Upper lobe of right lung (tissue), 1 donor: Measurements from ENCODE around the gene PPIL1. TPM values are rescaled to one million over a fixed set of nuclear protein-coding genes. Genes with fewer than 3 reads are reported as not detected.

Experiments used
- ATAC-seq: fragments of 200-7000 bp; cut with Tn5 transposase; one replicate; pipeline ENCODE4 v1.9.1; 2020; ENCODE audit warnings: mild to moderate bottlenecking, moderate library complexity
- DNase-seq: peaks from one replicate; pipeline ENCODE4 v3.0.0-alpha.2; 2020
- H3K27ac ChIP-seq: fragments of 200-600 bp; one replicate; pipeline ENCODE4 v1.8.0; 2022
- H3K27me3 ChIP-seq: fragments of 200-600 bp; one replicate; pipeline ENCODE4 v1.8.0; 2022; ENCODE audit warnings: mild to moderate bottlenecking
- H3K36me3 ChIP-seq: fragments of 200-600 bp; one replicate; pipeline ENCODE4 v1.8.0; 2022
- H3K4me1 ChIP-seq: fragments of 200-600 bp; one replicate; pipeline ENCODE4 v1.8.0; 2022
- H3K4me3 ChIP-seq: fragments of 200-600 bp; one replicate; pipeline ENCODE4 v1.8.0; 2022; ENCODE audit warnings: mild to moderate bottlenecking
- H3K9me3 ChIP-seq: fragments of 200-600 bp; one replicate; pipeline ENCODE4 v1.8.0; 2022
- intact Hi-C: fragments of 100-400 bp; cut with DNase I; formaldehyde crosslinking; loops from one replicate; pipeline ENCODE4 v1.11.0; 2022
- total RNA-seq: library from RNA; stranded (reverse); fragmentation: NEBNext Ultra II Directional; extraction: Animal tissue kit (Norgen Biotek cat#: 25700); gene quantifications from one replicate; pipeline ENCODE4 v1.2.1, GENCODE V29; 2021
- TF ChIP-seq, protein P1 (sequence below): fragments of 200-600 bp; IDR thresholded peaks from one replicate; pipeline ENCODE4 v1.8.0; 2022; ENCODE audit warnings: antibody characterized with exemption
- donor health status: DM: no; HTN: yes; CAD: no; lungs with severe emphysema.

The PPIL1 gene
- total RNA-seq, 1 donor from 2014 or later: 15.7 TPM

DNA sequence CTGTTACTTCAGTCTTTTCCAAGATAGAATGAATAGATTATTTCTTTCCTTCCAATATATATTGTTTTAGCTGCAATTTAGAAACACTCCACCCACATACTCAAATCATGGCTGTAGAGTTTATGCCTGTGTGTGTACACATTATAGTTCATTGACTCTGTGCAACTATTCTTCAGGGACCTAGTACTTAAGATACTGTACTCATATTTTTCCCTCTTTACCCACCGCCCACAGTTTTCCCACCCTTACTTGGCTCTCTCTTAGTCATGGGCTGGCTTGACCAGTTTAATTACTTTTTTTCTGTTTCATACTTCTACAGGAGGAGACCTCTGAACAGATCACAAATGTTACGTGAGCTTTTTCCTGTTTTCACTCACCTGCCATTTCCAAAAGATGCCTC, 41.5 kb upstream of the PPIL1 start:
- Histone ChIP-seq H3K36me3 (peaks cover 86% of the 10 kb centered on the region), H3K4me3 (no peak overlapping the region), H3K27me3 (no peaks in the 10 kb centered on the region), H3K9me3 (no peaks in the 10 kb centered on the region), H3K4me1 (peaks cover 43% of the 10 kb centered on the region), H3K27ac (peak overlapping the region; percentile 14)
- TF ChIP-seq, protein P1, sequence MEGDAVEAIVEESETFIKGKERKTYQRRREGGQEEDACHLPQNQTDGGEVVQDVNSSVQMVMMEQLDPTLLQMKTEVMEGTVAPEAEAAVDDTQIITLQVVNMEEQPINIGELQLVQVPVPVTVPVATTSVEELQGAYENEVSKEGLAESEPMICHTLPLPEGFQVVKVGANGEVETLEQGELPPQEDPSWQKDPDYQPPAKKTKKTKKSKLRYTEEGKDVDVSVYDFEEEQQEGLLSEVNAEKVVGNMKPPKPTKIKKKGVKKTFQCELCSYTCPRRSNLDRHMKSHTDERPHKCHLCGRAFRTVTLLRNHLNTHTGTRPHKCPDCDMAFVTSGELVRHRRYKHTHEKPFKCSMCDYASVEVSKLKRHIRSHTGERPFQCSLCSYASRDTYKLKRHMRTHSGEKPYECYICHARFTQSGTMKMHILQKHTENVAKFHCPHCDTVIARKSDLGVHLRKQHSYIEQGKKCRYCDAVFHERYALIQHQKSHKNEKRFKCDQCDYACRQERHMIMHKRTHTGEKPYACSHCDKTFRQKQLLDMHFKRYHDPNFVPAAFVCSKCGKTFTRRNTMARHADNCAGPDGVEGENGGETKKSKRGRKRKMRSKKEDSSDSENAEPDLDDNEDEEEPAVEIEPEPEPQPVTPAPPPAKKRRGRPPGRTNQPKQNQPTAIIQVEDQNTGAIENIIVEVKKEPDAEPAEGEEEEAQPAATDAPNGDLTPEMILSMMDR: no peak
- DNase-seq (no peak), ATAC-seq (no peak)
- intact Hi-C loops: no loop called here

DNA sequence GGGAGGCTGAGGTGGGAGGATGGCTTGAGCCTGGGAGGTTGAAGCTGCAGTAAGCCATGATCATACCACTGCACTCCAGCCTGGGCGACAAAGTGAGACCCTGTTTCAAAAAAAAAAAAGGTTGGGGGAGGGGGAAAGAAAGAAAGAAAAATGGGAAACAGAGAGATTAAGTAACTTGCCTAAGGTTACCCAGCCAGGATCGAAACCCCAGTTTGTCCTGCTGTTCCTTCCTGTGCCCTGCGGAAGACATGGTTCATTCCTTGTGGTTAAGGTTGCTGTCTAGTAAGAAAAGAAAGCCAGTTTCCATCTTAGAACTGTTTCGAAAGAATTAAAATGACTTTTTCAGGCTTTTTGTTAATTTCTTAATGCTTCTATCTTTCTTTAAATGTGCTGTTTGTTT, 41.0 kb upstream of the PPIL1 start:
- Histone ChIP-seq H3K27me3 (no peaks in the 10 kb centered on the region), H3K36me3 (peaks cover 87% of the 10 kb centered on the region), H3K4me3 (no peak overlapping the region), H3K4me1 (peaks cover 39% of the 10 kb centered on the region), H3K9me3 (no peaks in the 10 kb centered on the region), H3K27ac (no peak overlapping the region)
- DNase-seq (no peak), ATAC-seq (no peak)
- TF ChIP-seq, protein P1: no peak
- intact Hi-C loops: no loop called here

DNA sequence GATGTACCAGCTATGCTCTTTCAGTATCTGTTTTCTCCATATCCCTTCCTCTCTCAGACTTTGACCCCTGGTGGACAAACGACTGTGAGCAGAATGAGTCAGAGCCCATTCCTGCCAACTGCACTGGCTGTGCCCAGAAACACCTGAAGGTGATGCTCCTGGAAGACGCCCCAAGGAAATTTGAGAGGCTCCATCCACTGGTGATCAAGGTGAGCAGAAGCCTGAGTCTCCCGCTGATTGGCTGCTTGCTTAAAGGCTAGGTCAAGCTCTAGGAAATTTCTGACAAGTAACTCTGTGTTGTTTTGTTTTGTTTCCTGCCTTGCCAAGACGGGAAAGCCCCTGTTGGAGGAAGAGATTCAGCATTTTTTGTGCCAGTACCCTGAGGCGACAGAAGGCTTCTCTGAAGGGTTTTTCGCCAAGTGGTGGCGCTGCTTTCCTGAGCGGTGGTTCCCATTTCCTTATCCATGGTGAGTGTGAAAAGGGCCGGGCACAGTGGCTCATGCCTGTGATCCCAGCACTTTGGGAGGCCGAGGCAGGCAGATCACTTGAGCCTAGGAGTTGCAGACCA, 39.7 kb upstream of the PPIL1 start:
- intact Hi-C loops: loop anchor here (5.0 kb wide), 1 partner anchor 73 kb away; the partner anchor contains the start of gene MTCH1
- peaks cover 30% of the 10 kb centered on the region for H3K4me1 ChIP-seq
- peaks cover 84% of the 10 kb centered on the region for H3K36me3 ChIP-seq
- no peaks in the 10 kb centered on the region for H3K9me3 ChIP-seq
- DNase-seq: no peak
- H3K27me3 ChIP-seq: no peaks in the 10 kb centered on the region
- peak overlapping the region; percentile 33 for H3K27ac ChIP-seq
- TF ChIP-seq, protein P1: no peak
- H3K4me3 ChIP-seq: no peak overlapping the region
- peak; percentile 62 for ATAC-seq

DNA sequence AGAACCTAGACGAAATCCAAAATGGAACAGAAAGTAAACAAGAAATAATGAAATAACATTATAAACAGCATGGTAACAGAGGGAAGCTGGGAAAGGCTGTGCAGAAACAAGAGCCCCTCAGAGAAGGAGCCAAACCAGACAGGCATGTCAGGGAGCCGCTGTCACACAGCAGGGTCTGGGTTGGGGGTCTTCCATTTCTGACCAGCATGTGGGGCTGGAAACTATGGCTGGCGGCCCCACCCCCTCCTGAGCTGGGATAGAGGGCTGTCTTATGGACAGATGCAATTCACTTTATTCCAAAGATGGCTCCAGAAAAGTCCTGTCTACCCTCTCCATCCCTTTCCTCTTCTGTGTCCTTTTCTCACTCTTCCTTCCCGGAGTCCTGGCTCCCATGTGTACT, 38.5 kb upstream of the PPIL1 start:
- ATAC-seq: no peak
- TF ChIP-seq, protein P1: no peak
- no peaks in the 10 kb centered on the region for H3K27me3 ChIP-seq
- no peak for DNase-seq
- peaks cover 19% of the 10 kb centered on the region for H3K4me1 ChIP-seq
- intact Hi-C loops: loop anchor here (5.0 kb wide), 1 partner anchor 74 kb away; the partner anchor contains the start of gene MTCH1
- no peak overlapping the region for H3K4me3 ChIP-seq
- peaks cover 85% of the 10 kb centered on the region for H3K36me3 ChIP-seq
- H3K9me3 ChIP-seq: no peaks in the 10 kb centered on the region
- peak overlapping the region; percentile 24 for H3K27ac ChIP-seq

DNA sequence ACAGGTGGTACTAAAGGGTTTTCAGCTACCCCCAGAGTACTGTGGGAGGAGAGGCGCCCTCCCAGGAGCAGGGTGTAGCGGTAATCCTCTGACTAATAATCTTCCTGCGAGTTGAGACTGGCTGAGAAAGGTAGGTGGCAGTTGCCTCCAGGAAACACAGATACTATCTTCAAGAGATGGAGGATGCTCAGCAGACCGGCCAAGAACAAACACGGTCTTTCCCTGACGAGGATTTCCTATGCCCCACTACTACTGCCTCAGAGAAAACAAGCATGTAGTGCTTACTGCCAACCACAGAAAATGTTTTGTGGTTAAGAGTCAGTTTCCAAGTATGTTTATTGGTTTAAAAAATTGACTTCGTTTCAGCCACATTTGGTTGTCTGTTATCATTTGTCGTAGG, 38.0 kb upstream of the PPIL1 start:
- Histone ChIP-seq H3K36me3 (peaks cover 85% of the 10 kb centered on the region), H3K4me3 (no peak overlapping the region), H3K27me3 (no peaks in the 10 kb centered on the region), H3K4me1 (peaks cover 22% of the 10 kb centered on the region), H3K27ac (peak overlapping the region; percentile 24), H3K9me3 (no peaks in the 10 kb centered on the region)
- ATAC-seq (no peak), DNase-seq (no peak)
- TF ChIP-seq, protein P1: no peak
- intact Hi-C loops: loop anchor here (5.0 kb wide), 1 partner anchor 75 kb away; the partner anchor contains the start of gene MTCH1
